Hepatocyte (in vitro differentiated cells): ENCODE results near the gene GGA1. TPM values are rescaled to one million over a fixed set of nuclear protein-coding genes. Genes with fewer than 3 reads are reported as not detected.

Experiments used
- DNase-seq: peaks from one replicate; pipeline ENCODE4 v3.0.0-alpha.2; 2016; ENCODE audit warnings: low spot score
- H2AFZ ChIP-seq: fragments of 200-600 bp; sonication (generic); 2 replicates; pipeline ENCODE4 v1.6.0; 2016; ENCODE audit warnings: antibody characterized with exemption, mild to moderate bottlenecking
- H3K27ac ChIP-seq: fragments of 200-600 bp; sonication (generic); 2 replicates; pipeline ENCODE4 v1.5.1; 2016; ENCODE audit warnings: mild to moderate bottlenecking
- H3K27me3 ChIP-seq: fragments of 200-600 bp; sonication (generic); 2 replicates; pipeline ENCODE4 v1.6.1; 2016
- H3K36me3 ChIP-seq: fragments of 200-600 bp; sonication (generic); replicated peaks from 2 replicates; pipeline ENCODE4 v1.5.1; 2016; ENCODE audit warnings: low read depth; ENCODE audit not compliant: insufficient read depth
- H3K4me1 ChIP-seq: fragments of 200-600 bp; sonication (generic); 2 replicates; pipeline ENCODE4 v1.5.1; 2016; ENCODE audit warnings: mild to moderate bottlenecking, moderate library complexity; ENCODE audit not compliant: insufficient read depth
- H3K4me2 ChIP-seq: fragments of 200-600 bp; sonication (generic); 2 replicates; pipeline ENCODE4 v1.6.0; 2016
- H3K4me3 ChIP-seq: fragments of 200-600 bp; sonication (generic); 2 replicates; pipeline ENCODE4 v1.5.1; 2016; ENCODE audit warnings: mild to moderate bottlenecking
- H3K79me2 ChIP-seq: fragments of 200-600 bp; sonication (generic); 2 replicates; pipeline ENCODE4 v1.6.0; 2017; ENCODE audit warnings: mild to moderate bottlenecking
- H3K9me2 ChIP-seq: fragments of 200-600 bp; sonication (generic); replicated peaks from 2 replicates; pipeline ENCODE4 v1.6.0; 2017; ENCODE audit warnings: mild to moderate bottlenecking; ENCODE audit not compliant: insufficient read depth
- H3K9me3 ChIP-seq: fragments of 200-600 bp; sonication (generic); 2 replicates; pipeline ENCODE4 v1.5.1; 2016; ENCODE audit warnings: low read depth, mild to moderate bottlenecking
- H4K20me1 ChIP-seq: fragments of 200-600 bp; sonication (generic); 2 replicates; pipeline ENCODE4 v1.6.0; 2016; ENCODE audit warnings: mild to moderate bottlenecking; ENCODE audit not compliant: insufficient read depth, poor library complexity, severe bottlenecking
- CTCF ChIP-seq: fragments of 200-600 bp; sonication (generic); IDR thresholded peaks from 2 replicates; pipeline ENCODE4 v1.5.1; 2016; ENCODE audit warnings: antibody characterized with exemption, mild to moderate bottlenecking; ENCODE audit not compliant: poor library complexity
- EZH2 ChIP-seq: fragments of 200-600 bp; sonication (generic); IDR thresholded peaks from 2 replicates; pipeline ENCODE4 v1.6.1; 2016; ENCODE audit warnings: antibody characterized with exemption, mild to moderate bottlenecking, borderline replicate concordance
- WGBS: methylation state at CpG from one replicate; pipeline ENCODE4 v1.1.6; 2016; ENCODE audit warnings: low lambda C conversion rate; ENCODE audit errors: missing lambda C conversion rate; 5-methylcytosine and 5-hydroxymethylcytosine counted together
- polyA plus RNA-seq: library from polyadenylated mRNA; unstranded; fragments of >200 nt; fragmentation: Nextera tagmentation; extraction: Ambion mirVana; gene quantifications from 2 replicates; pipeline ENCODE4 v1.2.1, GENCODE V29; 2016
- small RNA-seq: library from RNA; depleted of rRNA; stranded (forward); fragments of <200 nt; gene quantifications from one replicate; pipeline ENCODE3, GENCODE V24; 2014
- total RNA-seq: library from RNA; depleted of rRNA; stranded (reverse); fragments of >200 nt; gene quantifications from 2 replicates; pipeline ENCODE4 v1.2.3, GENCODE V29; 2014

GGA1 gene
- total and polyA plus RNA-seq, 2 experiments from 2014 or later: 30.2 to 51.5 TPM

DNA sequence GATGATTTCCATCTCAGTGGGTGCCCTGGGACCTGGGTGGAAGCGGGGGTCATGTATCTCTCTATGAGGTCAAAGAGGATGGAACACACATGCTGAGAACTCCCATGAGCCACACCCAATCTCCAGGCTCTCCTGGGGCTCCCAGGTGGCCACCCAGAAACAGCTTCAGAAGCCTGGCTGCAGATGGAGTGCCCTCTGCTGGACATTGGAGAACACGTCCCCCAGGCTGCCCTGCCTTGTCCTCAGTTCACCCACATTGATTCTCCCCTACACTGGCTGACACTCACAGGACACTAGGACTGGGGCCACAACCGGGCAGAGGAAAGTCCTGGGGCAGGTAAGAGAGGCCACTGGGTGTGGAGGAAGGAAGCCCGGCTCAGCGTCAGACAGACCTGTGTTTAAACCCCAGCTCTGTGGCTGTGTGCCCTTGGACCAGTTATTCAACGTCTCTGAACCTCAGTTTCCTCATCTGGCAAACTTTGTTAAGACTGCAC is 73.0 kb downstream of the GGA1 start:
- Histone ChIP-seq H3K79me2 (peaks cover 2% of the 10 kb centered on the region), H3K4me3 (no peak overlapping the region), H3K36me3 (no peaks in the 10 kb centered on the region), H3K27ac (peak overlapping the region; percentile 33), H3K9me3 (no peaks in the 10 kb centered on the region), H3K4me1 (peaks cover 4% of the 10 kb centered on the region), H3K27me3 (no peaks in the 10 kb centered on the region), H2AFZ (no peak overlapping the region), H3K9me2 (no peaks in the 10 kb centered on the region), H3K4me2 (no peak overlapping the region), H4K20me1 (peaks cover 12% of the 10 kb centered on the region)
- peak; percentile 89 for DNase-seq
- 27% methylated on average over 6 of the region's 6 CpGs for WGBS
- TF ChIP-seq EZH2: no peak
- peak; percentile 84 for TF ChIP-seq CTCF

Small RNA genes within 50 kb of the gene (small RNA-seq; reads per million reads assigned to genes)
- gene RF00017 (not detected), gene RN7SL385P (not detected)

Other genes starting within 250 kb of the GGA1 start
- 0.20 and 0.53 TPM in 2 replicates for gene ELFN2, start 181.4 kb upstream of the GGA1 start, total RNA-seq
- gene ELFN2, start 181.4 kb upstream of the GGA1 start, polyA plus RNA-seq: 0.19 and 0.40 TPM in 2 replicates
- 1.7 and 3.3 TPM in 2 replicates for gene MFNG, start 122.5 kb upstream of the GGA1 start, total RNA-seq
- 3.3 and 6.3 TPM in 2 replicates for gene MFNG, start 122.5 kb upstream of the GGA1 start, polyA plus RNA-seq
- 19.1 and 23.4 TPM in 2 replicates for gene CARD10, start 89.4 kb upstream of the GGA1 start, total RNA-seq
- 28.7 and 31.2 TPM in 2 replicates for gene CARD10, start 89.4 kb upstream of the GGA1 start, polyA plus RNA-seq
- 31.4 and 34.6 TPM in 2 replicates for gene CDC42EP1, start 48.4 kb upstream of the GGA1 start, total RNA-seq
- 146 and 149 TPM in 2 replicates for gene CDC42EP1, start 48.4 kb upstream of the GGA1 start, polyA plus RNA-seq
- gene LGALS2, start 28.7 kb upstream of the GGA1 start, total RNA-seq: 60.1 and 80.9 TPM in 2 replicates
- 115 and 125 TPM in 2 replicates for gene LGALS2, start 28.7 kb upstream of the GGA1 start, polyA plus RNA-seq
- 6.4 and 14.0 TPM in 2 replicates for gene SH3BP1, start 30.8 kb downstream of the GGA1 start, total RNA-seq
- 12.3 and 21.6 TPM in 2 replicates for gene SH3BP1, start 30.8 kb downstream of the GGA1 start, polyA plus RNA-seq
- 15.0 and 18.3 TPM in 2 replicates for gene PDXP, start 49.9 kb downstream of the GGA1 start, total RNA-seq
- 25.0 and 27.6 TPM in 2 replicates for gene PDXP, start 49.9 kb downstream of the GGA1 start, polyA plus RNA-seq
- 780 and 875 TPM in 2 replicates for gene LGALS1, start 66.8 kb downstream of the GGA1 start, total RNA-seq
- gene LGALS1, start 66.8 kb downstream of the GGA1 start, polyA plus RNA-seq: 565 and 568 TPM in 2 replicates
- gene NOL12, start 77.5 kb downstream of the GGA1 start, total RNA-seq: 11.4 and 22.6 TPM in 2 replicates
- gene NOL12, start 77.5 kb downstream of the GGA1 start, polyA plus RNA-seq: 27.6 and 31.9 TPM in 2 replicates
- gene TRIOBP, start 88.2 kb downstream of the GGA1 start, total RNA-seq: 51.2 and 57.2 TPM in 2 replicates
- 96.1 and 97.4 TPM in 2 replicates for gene TRIOBP, start 88.2 kb downstream of the GGA1 start, polyA plus RNA-seq
- 20.2 and 20.4 TPM in 2 replicates for gene GCAT, start 199.1 kb downstream of the GGA1 start, total RNA-seq
- 31.5 and 40.0 TPM in 2 replicates for gene GCAT, start 199.1 kb downstream of the GGA1 start, polyA plus RNA-seq
- gene GALR3, start 214.5 kb downstream of the GGA1 start, total RNA-seq: not detected in 2 replicates
- 0.29 TPM in 1 of 2 replicates, not detected in the other for gene GALR3, start 214.5 kb downstream of the GGA1 start, polyA plus RNA-seq
- gene ANKRD54, start 235.5 kb downstream of the GGA1 start, total RNA-seq: 28.5 and 30.4 TPM in 2 replicates
- gene ANKRD54, start 235.5 kb downstream of the GGA1 start, polyA plus RNA-seq: 29.9 and 33.2 TPM in 2 replicates
- gene EIF3L, start 240.6 kb downstream of the GGA1 start, total RNA-seq: 365 and 421 TPM in 2 replicates
- 172 and 199 TPM in 2 replicates for gene EIF3L, start 240.6 kb downstream of the GGA1 start, polyA plus RNA-seq